ENCODE measurements around the gene TGIF2.

GRCh38 chr20:36550790-36551299 is 22.6 kb upstream of the TGIF2 start:
- TF ChIP-seq EZH2 (IDR thresholded peaks at IDR 0.05; ENCODE audit: insufficient read depth, poor library complexity, severe bottlenecking) (no peak), EZH2phosphoT487 (IDR thresholded peaks at IDR 0.05; ENCODE audit: insufficient read depth, low read depth) (no peak)

All from GM23248 (cell line).